Nephron progenitor cell (in vitro differentiated cells): ENCODE results near the gene KCNIP1.
A peak's percentile ranks its signal among the peaks of the same experiment; 100 is the strongest.

Experiments
- DNase-seq: peaks from one replicate; pipeline ENCODE4 v3.0.0; 2021
- H3K27ac Mint-ChIP-seq: 2 replicates; pipeline ENCODE4 v1.8.0; 2021; ENCODE audit warnings: mild to moderate bottlenecking, moderate library complexity, mixed read lengths
- H3K27me3 Mint-ChIP-seq: 2 replicates; pipeline ENCODE4 v1.8.0; 2021; ENCODE audit warnings: mild to moderate bottlenecking, low read depth, mixed read lengths; ENCODE audit not compliant: poor library complexity
- H3K36me3 Mint-ChIP-seq: 2 replicates; pipeline ENCODE4 v1.8.0; 2021; ENCODE audit warnings: low read depth, mixed read lengths
- H3K4me1 Mint-ChIP-seq: 2 replicates; pipeline ENCODE4 v1.8.0; 2021; ENCODE audit warnings: mixed read lengths
- H3K4me3 Mint-ChIP-seq: 2 replicates; pipeline ENCODE4 v1.8.0; 2021; ENCODE audit warnings: mild to moderate bottlenecking, moderate library complexity, mixed read lengths
- H3K9me3 Mint-ChIP-seq: 2 replicates; pipeline ENCODE4 v1.8.0; 2021; ENCODE audit warnings: mild to moderate bottlenecking, moderate library complexity, mixed read lengths
- CTCF ChIP-seq: fragments of 200-600 bp; sonication (generic); IDR thresholded peaks from 2 replicates; pipeline ENCODE4 v1.5.0; 2021; ENCODE audit warnings: antibody characterized with exemption

KCNIP1 gene

GRCh38 chr5:170756691-170757090 is 252.9 kb downstream of the KCNIP1 start:
- peaks cover 8% of the 10 kb centered on the region for H3K27me3 Mint-ChIP-seq
- no peaks in the 10 kb centered on the region for H3K36me3 Mint-ChIP-seq
- no peak for DNase-seq
- no peaks in the 10 kb centered on the region for H3K9me3 Mint-ChIP-seq
- peaks cover 26% of the 10 kb centered on the region for H3K4me1 Mint-ChIP-seq
- no peak overlapping the region for H3K4me3 Mint-ChIP-seq
- no peak overlapping the region for H3K27ac Mint-ChIP-seq
- no peak for TF ChIP-seq CTCF

- no peak for TF ChIP-seq CTCF
- no peak overlapping the region for H3K27ac Mint-ChIP-seq
- H3K9me3 Mint-ChIP-seq = no peaks in the 10 kb centered on the region
- H3K4me3 Mint-ChIP-seq = no peak overlapping the region
- no peak for DNase-seq
- H3K4me1 Mint-ChIP-seq = peaks cover 31% of the 10 kb centered on the region
- no peaks in the 10 kb centered on the region for H3K36me3 Mint-ChIP-seq
- peaks cover 11% of the 10 kb centered on the region for H3K27me3 Mint-ChIP-seq
Observed at GRCh38 chr5:170757182-170757601, 253.4 kb downstream of the KCNIP1 start.

DNA sequence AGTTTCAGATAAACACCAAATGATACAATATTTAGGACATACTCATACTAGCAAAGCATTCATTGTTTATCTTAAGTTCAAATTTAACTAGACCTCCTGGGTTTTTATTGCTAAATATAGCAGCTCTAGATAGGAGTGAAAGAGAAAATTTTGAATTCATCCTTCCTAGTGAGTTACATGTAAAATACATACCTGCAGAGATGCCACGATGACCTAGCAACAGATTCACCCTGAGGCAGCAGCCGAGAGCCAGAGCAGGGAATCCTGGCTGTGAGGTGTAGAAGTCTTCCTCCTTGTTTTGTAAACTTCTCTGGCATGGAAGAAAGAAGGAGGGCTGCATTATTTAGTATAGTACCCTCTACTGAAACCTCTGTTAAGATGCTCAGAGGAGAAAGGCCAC is 253.8 kb downstream of the KCNIP1 start:
- H3K9me3 Mint-ChIP-seq = no peaks in the 10 kb centered on the region
- DNase-seq = no peak
- H3K36me3 Mint-ChIP-seq = no peaks in the 10 kb centered on the region
- H3K4me1 Mint-ChIP-seq = peaks cover 31% of the 10 kb centered on the region
- H3K27me3 Mint-ChIP-seq = peaks cover 11% of the 10 kb centered on the region
- no peak overlapping the region for H3K27ac Mint-ChIP-seq
- no peak overlapping the region for H3K4me3 Mint-ChIP-seq
- no peak for TF ChIP-seq CTCF

GRCh38 chr5:170758481-170758880 is 254.7 kb downstream of the KCNIP1 start:
- no peak for DNase-seq
- Mint-ChIP-seq H3K27me3 (peaks cover 8% of the 10 kb centered on the region), H3K4me1 (peaks cover 31% of the 10 kb centered on the region), H3K4me3 (no peak overlapping the region), H3K27ac (no peak overlapping the region), H3K36me3 (no peaks in the 10 kb centered on the region), H3K9me3 (no peaks in the 10 kb centered on the region)
- no peak for TF ChIP-seq CTCF

DNA sequence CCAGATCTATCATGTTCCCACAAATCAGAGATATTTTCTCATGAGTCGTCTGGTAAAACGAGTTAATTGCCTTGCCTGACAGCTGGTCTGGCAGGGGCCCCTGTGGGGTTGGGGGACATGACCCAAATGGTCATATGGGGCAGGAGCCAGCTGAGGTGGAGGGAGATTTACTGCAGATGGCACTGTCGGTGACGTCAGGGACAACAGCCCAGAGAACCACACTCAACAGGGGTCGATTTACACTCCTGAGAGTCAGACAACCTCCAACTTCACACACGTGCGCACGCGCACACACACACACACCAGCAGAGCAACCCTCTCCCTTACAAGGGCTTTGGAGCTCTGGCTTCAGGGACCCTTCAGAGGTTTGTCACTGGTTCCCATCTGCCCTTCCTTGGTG is 256.3 kb downstream of the KCNIP1 start:
- peaks cover 31% of the 10 kb centered on the region for H3K4me1 Mint-ChIP-seq
- H3K27me3 Mint-ChIP-seq = peaks cover 8% of the 10 kb centered on the region
- no peak for TF ChIP-seq CTCF
- no peak overlapping the region for H3K27ac Mint-ChIP-seq
- no peaks in the 10 kb centered on the region for H3K9me3 Mint-ChIP-seq
- DNase-seq = peak; percentile 29
- H3K4me3 Mint-ChIP-seq = no peak overlapping the region
- H3K36me3 Mint-ChIP-seq = no peaks in the 10 kb centered on the region

DNA sequence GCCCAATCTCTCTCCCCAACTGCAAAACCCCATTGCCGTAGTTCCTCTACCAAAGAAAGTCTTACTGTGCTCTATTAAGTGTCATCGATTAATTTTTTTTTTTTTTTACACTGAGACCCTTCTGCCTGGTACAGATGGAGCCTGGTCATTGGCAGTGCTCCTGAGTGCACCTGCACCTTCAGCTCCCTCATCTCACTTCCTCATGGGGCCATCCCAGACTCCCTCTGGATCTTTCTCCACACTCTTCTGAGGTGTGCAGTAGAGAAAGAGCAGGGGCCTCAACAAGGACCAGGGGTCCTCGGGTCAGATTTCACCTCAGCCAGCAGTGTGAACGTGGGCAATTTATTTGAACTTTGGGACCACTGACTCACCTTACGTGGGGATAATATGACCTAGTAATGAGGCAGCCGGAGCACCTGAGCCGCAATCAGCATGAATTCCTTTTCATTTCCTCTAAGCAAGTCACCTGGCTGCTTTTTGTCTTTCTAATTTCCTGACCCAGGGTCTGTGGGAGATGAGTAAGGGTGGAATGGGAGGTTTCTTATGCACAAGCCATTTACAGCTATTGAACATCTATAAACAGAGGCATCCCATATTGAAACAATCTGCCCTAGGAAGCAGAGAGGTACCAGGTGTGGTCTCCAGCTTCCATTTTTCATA is 257.4 kb downstream of the KCNIP1 start:
- peaks cover 8% of the 10 kb centered on the region for H3K27me3 Mint-ChIP-seq
- H3K9me3 Mint-ChIP-seq = no peaks in the 10 kb centered on the region
- H3K27ac Mint-ChIP-seq = peak overlapping the region; percentile 20
- no peaks in the 10 kb centered on the region for H3K36me3 Mint-ChIP-seq
- peaks cover 31% of the 10 kb centered on the region for H3K4me1 Mint-ChIP-seq
- no peak overlapping the region for H3K4me3 Mint-ChIP-seq
- DNase-seq = no peak
- TF ChIP-seq CTCF = no peak
